TTC549 (cell line): Measurements from ENCODE around the gene SMTNL2.
"Not testable (repeated sequence)": the region's sequence is repeated elsewhere in the genome, so short reads cannot be mapped to it uniquely, and the experiment has no call there.

Experiments
- FAIRE-seq: peaks from 2 replicates; lab custom pipeline; 2012; peaks lifted over from hg19 to GRCh38; lab: Jason Lieb, UNC

The SMTNL2 gene

DNA sequence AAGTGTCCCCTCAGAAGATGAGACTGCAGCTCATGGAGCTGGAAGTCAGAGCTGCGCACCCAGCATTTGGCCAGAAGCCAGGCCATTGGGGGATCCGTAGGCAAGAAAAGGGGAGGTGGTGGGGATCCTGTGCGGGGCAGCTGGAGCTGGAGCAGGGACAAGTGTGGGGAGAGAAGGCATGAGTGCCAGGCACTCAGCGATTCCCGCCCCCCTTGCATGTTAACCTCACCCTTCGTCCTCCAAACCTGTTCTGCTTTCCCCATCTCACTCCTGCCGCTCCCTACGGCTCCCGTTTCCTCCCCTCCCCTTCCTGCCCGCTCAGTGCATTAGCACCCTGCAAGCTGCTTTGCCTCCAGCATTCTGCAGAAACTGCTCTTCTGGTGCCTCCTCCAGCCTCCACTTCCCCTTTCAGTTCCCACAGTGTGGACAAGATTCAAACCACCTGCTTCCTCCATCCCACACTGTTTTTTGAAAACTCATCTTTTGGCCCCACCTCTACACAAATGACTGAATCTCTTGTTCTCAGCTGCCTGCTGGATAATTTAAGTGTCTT lies 51.6 kb downstream of the SMTNL2 start:
- FAIRE-seq = no peak

DNA sequence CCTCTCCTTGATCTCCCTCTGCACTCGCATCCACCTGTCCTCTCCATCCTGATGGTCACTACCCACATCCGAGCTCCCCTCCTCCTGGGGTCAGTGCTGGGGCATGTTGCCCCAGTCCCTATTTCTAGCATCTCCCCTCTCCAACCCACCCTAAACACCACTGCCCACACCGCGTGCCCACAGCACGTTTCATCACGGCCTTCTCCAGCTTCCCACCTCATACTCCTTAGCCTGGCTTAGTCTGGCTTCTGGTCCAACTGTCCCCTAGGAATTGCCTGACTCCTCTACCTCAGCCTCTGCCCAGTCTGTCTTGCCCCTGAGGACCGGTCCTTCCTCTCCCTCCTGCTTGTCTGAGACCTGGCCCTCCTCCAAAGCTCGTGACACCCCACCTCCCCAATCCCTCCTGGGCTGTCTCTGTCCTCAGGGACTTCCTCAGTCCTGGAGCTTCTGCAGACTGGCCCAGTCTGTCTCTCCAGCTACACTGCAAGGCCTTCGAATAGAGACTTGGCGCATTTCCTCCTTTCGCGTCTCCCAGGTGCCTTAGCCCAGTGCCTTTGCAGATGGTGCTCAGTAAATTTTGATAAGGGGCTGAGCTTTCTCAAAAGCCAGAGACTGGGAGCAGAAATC lies 52.3 kb downstream of the SMTNL2 start:
- FAIRE-seq = no peak

- not testable (repeated sequence) for FAIRE-seq
Measured at GRCh38 chr17:4638766-4639165, 54.4 kb downstream of the SMTNL2 start.

DNA sequence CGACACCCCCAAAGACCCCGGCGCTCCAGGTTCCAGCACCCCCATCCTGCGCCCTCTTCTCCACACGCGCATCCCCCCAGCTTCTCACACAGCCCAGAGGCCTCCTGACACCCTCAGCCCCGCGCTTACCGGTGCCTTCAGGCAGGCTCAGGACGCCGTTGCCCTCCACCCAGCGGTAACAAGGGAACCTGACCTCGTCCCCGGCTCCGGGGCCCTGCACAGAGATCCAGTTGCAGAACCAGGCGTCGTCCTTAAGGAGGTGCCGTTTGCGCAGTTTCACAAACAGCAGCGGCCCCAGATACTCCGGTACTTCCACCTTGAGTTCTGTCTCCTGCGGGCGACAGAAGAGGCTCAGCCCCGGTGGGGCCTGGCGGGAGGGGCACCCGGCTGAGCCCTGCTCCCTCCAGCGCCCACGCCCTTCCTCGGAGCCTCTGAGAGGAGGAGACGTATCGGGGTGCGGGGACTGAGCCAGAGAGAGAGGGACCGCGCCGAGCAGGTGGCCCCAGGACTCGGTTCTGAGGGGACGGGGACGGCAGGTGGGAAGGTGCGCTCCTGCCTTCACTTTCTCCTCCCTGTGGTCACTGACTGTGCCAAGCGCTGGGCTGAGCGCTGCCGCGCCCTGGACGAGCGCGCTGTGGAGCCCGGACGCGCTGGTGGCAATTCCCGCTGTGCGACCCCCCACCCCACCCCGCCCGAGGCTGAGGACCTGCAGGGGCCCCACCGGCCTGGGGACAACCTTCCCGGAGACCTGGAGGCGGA lies 55.2 kb downstream of the SMTNL2 start:
- FAIRE-seq = not testable (repeated sequence)

DNA sequence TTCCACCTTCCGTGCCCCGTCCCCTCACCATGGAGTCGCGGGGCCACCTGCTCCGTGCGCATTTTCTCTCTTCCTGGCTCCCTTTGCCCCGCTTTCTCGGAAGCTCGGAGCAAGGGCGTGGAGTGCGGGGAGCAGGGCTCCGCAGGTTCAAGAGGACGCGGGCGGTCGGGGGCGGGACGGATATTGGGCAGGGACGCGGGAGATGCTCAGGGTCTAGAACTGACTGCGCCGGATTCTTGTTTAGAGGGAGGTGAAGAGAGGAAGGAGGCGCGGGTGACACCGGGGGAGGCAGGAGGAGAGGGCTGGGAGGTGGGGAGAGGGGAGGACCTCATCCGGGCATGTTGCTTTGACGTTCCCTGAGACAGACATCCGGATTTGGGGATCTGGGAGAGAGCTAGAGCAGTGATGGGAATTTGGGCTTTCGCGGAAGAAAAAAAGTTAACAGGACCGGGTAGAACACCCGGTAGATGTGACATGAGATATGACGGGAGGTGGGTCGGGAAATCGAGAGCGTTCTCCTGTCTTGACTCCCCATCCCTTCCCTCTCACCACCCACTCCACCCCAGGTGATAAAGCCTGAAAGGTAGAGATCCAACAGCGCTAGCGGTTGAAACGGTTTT lies 56.4 kb downstream of the SMTNL2 start:
- FAIRE-seq = not testable (repeated sequence)

DNA sequence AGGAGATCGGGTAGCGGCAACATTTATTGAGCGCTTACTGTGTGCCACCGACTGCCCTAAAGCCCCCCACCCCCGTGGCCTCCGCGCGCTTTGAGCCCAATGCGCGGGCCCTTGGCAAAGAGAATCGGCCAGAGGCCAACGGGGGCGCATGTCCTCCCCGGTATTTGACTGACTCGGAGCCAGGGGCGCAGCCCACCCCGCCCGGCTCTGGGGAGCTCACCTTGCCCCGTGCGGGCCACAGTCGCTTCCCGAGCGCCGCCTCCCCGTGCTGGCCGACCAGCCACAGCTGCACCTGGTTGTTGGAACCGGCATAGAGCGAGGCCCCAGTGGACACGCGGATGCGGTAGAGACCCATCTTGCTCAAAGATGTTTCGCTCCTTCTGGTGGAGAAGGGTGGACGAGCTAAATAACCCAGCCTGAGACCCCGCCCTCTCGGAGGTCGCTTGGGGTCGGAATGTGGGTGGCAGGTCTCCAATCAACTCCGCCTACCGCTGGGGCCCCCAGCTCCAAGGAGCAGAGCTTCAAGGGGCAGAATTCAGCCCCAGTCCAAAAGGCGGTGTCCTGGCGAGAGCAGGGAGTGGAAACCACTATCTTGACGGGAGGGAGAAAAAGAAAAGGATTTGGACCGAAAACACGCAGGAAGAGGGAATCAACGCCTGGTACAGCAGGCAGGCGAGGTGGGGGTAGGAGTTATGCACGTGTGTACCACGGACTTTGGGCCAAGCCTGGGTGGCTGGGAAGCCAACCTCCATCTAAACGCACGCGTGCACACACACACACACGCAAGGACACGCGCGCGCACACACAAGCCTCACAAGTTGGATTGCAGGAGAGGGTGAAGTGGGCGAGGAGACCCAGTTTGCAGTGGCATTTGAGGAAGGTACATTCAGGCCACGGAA lies 57.2 kb downstream of the SMTNL2 start, which contains the start of gene ALOX15:
Gene ALOX15 (minus strand): TSS at position 382 of the 899 bp plus-strand sequence. CDS start 27 bp downstream, at position 355.
- FAIRE-seq = no peak

DNA sequence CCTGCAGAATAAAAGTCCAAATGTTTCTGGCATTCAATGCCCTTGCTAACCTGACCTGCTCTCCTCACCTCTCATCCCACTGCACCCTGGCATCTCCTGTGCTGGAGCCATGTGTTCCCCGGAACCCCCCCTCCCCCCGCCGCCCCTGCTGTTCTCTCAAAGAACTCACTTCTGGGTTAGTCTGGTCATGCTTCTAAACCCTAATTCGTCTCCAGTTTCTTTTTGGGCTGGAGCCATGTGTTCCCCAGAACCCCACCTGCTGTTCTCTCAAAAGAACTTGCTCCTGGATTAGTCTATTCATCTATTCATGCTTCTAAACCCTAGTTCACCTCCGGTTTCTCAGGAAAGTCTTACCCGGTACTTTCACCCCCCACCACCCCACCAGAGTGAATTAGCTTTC lies 58.0 kb downstream of the SMTNL2 start:
- FAIRE-seq = no peak

DNA sequence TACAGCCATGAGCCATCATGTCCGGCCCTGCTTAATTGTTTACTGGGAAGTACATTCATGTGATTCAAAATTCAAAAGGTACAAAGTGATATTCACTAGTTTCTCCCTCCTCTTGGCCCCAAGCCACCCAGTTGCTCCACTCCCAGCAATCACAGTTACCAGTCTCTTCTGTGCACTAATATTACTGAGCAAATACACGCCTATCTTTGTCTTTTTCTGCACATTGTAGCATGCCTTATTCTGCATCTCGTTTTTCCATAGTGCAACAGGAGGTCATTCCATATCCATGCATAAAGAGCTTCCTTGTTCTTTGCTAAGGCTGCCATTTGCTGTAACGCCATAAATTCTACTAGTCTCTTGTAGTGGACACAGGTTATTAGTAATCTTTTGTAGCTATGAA lies 59.3 kb downstream of the SMTNL2 start:
- FAIRE-seq = no peak

DNA sequence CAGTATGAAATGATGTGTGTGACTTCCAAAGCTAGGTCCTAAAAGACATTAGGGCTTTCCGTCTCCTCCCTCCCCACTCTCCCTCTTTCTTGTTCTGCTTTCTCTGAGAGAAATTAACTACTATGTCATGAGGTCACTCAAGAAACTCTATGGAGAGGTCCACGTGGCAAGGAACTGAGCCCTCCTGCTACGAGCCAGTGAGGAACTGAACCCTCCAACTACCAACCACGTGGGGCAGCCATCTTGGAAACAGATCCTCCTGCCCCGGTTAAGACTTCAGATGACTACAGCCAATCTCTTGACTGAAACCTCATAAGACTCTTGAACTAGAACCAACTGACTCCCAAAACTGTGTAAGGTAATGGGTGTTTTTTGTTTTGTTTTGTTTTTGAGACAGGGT lies 61.3 kb downstream of the SMTNL2 start:
- FAIRE-seq = no peak

DNA sequence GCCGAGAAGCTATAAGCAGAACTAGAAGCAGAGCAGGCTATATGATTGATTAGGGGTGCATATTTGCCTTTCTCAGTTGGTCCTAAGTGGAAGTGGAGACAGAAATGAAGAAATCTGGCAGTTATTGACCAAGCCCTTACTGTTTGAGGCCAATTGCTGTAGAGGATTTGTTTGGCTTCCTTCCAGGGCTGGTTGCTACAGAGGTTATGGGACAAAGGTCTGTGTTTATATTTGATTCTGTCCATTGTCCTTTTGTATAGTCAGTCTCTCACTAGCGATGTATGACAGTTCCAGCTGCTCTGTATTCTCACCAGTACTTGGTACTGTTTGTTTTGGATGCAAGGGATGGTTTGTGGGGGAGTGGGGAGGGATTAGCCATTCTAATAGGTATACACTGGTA lies 64.4 kb downstream of the SMTNL2 start:
- FAIRE-seq = no peak

GRCh38 chr17:4652997-4653396 lies 68.7 kb downstream of the SMTNL2 start:
- no peak for FAIRE-seq

DNA sequence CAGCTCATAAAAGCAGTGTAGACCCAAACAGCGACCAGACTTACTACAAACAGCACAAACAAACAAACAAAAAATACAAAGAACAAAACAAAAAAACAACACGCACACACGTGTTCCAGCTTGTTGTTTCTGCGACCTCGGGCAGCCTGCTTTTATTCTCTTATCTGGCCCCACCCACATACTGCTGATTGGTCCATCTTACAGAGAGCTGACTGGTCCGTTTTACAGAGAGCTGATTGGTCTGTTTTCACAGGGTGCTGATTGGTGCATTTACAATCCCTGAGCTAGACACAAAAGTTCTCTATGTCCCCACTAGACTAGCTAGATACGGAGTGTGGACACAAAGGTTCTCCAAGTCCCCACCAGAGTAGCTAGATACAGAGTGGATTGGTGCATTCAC lies 71.6 kb downstream of the SMTNL2 start:
- FAIRE-seq = not testable (repeated sequence)

DNA sequence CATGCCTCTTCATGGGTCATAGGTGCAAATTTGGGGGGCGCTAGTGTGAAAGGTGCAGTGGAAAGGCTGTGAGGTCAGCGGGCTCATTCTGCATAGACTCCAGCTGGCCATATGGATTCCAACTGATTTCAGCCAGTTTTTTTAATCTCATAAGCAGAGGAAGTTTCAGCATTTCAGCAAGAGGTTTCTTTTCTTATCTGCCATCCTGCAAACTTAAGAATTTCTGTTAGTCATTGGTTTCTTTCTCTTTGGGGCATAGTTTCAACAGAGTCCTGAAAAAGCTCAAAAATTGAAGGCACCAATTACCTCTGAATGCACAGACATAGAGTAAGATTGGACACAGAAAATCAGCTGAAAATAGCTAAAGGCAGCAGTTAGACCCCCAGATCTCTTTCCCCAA lies 73.3 kb downstream of the SMTNL2 start:
- no peak for FAIRE-seq
